Measurements from ENCODE around the gene LCA5.
A peak's percentile ranks its signal among the peaks of the same experiment; 100 is the strongest.

GRCh38 chr6:79570129-79571029 is 33.1 kb upstream of the LCA5 start:
- TF ChIP-seq, protein P1, sequence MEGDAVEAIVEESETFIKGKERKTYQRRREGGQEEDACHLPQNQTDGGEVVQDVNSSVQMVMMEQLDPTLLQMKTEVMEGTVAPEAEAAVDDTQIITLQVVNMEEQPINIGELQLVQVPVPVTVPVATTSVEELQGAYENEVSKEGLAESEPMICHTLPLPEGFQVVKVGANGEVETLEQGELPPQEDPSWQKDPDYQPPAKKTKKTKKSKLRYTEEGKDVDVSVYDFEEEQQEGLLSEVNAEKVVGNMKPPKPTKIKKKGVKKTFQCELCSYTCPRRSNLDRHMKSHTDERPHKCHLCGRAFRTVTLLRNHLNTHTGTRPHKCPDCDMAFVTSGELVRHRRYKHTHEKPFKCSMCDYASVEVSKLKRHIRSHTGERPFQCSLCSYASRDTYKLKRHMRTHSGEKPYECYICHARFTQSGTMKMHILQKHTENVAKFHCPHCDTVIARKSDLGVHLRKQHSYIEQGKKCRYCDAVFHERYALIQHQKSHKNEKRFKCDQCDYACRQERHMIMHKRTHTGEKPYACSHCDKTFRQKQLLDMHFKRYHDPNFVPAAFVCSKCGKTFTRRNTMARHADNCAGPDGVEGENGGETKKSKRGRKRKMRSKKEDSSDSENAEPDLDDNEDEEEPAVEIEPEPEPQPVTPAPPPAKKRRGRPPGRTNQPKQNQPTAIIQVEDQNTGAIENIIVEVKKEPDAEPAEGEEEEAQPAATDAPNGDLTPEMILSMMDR (IDR thresholded peaks at IDR 0.05; ENCODE audit: poor library complexity), result peak; percentile 78
- TF ChIP-seq EZH2phosphoT487 (IDR thresholded peaks at IDR 0.05; ENCODE audit: low read depth, severe bottlenecking, unreplicated experiment) (no peak), EZH2 (IDR thresholded peaks at IDR 0.05; ENCODE audit: borderline replicate concordance) (no peak)
